GM18507 (cell line): ENCODE data around the gene DISP3.

ENCODE experiments used
- DNase-seq: peaks from one replicate; pipeline ENCODE4 v3.0.0; 2011; ENCODE audit warnings: low read depth; ENCODE audit not compliant: insufficient read length; ENCODE audit errors: extremely low spot score
- FAIRE-seq: peaks from 2 replicates; lab custom pipeline; 2011; peaks lifted over from hg19 to GRCh38; lab: Jason Lieb, UNC

DISP3 gene

DNA sequence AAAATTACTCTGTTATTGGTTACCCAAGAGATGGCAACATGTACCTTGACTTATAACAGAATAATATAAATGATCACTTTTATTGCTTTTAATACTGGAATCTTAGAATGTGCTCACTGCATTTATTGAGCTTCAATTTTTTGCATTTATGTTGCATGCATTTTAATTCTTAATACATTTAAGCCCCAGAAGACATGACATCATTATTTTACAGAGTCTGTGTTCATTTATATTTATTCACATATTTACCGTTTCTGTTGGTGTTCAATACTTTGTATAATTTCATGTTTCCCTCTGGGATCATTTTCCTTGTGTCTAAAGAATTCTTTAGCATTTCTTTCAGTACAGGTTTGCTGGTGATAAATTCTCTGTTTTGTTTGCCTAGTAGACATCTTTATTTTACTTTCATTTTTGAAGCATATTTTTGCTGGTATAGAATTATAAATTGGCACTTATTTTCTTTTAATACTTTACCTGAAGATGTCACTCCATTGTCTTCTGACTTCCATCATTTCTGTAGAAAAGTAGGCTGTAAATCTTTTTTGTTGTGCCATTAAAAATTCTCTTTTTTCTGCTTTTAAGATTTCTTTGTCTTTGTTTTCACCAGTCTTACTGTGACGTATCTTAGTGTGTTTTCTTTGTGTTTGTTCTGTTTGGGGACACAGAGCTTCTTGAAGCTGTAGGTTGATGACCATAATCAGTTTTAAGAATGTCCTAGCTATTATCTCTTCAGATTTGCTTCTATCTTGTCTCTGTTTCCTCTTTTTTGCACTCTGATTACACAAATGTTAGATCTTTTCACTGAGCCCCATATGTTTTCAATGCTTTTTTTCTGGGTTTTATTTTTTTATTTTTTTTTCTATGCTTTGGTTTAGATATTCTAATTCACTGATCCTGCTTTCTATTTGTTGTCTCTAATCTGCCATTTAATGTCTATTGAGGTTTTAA is 26.9 kb downstream of the DISP3 start:
- FAIRE-seq (no peak), DNase-seq (no peak)

DNA sequence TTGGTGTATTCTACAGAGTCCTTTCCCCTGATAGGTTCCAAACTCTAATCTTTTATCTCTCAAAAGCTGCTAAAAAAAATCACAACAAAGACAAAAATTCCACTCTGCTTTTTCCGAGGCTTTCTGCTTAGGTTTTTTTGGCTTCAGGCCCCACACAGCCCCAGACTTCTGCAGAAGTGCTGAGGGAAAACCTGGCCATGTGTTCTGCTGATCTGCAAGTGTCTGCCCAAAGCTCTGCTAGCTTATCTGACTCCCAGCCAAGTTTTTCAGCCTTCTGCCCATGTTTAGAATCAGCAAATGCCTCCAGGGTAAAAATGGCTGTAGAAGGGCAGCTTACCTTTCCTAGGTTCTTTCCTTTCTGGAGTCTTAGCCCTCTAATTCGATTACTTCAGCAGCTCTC is 28.4 kb downstream of the DISP3 start:
- DNase-seq: no peak
- FAIRE-seq: no peak

DNA sequence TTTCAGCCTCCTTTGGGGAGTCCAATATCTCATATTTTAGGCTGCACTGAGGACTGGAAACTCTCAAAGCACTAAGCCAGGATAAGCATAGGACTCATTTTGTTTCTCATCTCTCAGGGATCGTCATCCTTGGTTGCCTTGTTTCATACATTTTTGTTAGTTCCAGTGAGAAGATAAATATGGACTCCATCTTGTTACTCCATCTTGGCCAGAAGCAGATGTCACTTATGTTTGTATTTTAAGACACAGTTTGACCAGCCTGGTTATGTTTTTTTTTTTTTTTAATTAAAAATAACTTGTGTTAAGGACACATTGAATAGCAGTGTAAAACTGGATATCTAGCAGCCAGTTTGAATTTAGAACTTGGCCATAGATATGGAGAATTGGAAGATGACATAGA is 34.7 kb downstream of the DISP3 start:
- no peak for FAIRE-seq
- no peak for DNase-seq

DNA sequence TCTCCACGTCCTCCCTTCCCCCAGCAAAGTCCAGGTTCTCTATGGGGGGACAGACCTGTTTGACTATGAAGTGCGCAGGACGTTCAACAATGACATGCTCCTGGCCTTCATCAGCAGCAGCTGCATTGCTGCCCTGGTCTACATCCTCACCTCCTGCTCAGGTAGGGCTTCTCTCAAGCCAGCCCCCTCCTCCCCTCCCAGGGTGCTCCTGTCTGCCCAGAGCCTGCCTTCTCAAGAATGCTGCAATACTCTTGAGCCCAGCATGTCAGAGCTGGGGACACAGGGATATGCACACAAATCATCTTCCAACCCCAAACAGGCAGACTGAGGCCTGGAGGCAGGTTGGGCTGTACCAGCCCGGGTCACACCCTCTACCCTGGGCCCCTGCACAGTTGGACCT is 35.4 kb downstream of the DISP3 start:
- FAIRE-seq (no peak), DNase-seq (no peak)

DNA sequence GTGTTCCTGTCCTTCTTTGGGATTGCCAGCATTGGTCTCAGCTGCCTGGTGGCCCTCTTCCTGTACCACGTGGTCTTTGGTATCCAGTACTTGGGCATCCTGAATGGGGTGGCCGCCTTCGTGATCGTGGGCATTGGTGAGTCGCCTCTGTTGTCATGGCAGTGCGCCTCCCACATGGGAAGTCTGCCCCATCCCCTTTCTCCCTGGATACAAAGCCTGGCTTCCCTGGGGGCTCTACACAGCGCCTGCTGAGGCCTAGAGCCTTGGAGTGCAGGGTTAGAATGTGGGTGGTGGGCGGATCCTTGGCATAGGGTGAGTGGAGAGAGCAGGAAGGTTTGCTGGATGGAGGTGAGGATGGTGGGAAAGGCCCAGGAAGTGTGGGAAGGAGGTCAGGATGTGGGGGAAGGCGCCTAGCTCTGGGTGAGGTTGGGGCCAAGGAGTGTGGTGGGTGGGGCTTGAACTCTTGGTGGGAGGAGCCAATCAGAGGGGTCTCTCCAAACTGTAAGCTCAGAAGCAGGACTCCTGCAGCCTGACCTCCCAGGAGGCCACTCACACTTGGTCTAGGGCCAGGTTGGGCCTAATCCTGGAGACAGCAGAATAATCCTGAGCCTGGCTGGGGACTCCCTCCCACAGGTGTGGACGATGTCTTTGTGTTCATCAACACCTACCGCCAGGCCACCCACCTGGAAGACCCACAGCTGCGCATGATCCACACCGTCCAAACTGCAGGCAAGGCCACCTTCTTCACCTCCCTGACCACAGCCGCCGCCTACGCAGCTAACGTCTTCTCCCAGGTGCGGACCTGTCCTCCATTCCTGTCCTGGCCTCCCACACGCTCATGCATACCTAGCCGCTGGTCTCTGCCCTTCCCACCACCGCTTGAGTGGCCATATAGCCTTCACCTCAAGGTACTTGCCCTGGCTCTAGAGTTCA is 36.7 kb downstream of the DISP3 start:
- DNase-seq (no peak), FAIRE-seq (no peak)

DNA sequence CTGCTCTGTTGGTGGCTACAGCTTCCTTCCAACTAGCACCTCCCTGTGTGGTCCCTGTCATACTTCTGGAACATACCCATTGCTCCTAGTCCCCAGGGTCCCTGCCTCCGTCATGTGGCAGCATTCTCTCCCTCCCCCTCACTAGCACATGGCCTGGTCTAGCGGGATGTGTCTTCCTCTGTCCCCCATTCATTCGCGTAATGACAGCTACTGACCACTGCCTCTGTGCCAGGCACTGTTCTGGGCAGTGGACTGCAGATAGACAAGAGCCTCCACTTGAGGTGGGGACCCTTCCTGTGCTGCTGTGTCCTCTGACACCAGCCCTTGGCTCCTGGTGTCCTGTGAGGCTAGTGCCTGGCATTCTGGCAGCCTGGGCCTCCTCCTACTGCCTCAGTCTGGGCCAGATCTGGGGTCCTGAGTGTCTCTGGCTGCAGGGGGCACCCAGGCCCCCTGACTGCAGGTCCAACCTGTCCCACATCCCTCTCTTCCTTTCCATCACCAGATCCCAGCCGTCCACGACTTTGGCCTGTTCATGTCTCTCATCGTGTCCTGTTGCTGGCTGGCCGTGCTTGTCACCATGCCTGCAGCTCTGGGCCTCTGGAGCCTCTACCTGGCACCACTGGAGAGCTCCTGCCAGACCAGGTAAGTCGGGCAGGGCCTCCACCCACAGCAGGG is 38.1 kb downstream of the DISP3 start:
- DNase-seq (no peak), FAIRE-seq (no peak)

DNA sequence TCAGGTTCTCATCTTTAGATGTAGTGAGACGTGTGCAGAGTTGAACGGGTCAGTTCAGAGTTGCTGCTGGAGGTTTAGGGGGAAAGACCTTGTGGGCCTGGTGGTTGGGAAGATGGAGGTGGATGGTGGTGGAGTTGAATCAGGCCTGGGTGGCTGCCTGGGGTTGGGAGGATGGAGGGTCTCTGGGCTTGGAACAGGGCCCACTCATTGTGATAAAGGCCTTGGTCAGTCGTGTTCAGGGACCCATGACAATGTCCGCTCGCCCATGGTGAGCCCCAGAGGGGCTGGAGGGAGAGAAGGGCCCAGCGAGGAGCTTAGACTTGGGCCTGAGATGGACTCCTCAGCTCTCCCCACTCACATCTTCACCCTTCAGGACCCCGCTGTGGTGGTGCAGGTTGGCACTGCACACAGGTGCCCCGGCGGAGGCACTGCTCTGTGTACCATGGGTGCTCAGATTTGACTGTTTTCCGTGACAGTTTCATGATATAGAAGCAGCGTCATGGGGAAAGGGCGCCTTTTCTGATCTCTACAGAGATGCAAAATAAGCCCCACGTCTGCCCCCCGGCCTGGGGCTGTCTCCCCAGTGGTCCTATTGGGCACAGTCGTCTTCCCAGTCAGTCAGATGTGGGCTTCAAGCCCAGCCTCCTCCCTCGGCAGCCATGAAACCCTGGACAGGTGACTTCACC is 39.2 kb downstream of the DISP3 start:
- FAIRE-seq (no peak), DNase-seq (no peak)

DNA sequence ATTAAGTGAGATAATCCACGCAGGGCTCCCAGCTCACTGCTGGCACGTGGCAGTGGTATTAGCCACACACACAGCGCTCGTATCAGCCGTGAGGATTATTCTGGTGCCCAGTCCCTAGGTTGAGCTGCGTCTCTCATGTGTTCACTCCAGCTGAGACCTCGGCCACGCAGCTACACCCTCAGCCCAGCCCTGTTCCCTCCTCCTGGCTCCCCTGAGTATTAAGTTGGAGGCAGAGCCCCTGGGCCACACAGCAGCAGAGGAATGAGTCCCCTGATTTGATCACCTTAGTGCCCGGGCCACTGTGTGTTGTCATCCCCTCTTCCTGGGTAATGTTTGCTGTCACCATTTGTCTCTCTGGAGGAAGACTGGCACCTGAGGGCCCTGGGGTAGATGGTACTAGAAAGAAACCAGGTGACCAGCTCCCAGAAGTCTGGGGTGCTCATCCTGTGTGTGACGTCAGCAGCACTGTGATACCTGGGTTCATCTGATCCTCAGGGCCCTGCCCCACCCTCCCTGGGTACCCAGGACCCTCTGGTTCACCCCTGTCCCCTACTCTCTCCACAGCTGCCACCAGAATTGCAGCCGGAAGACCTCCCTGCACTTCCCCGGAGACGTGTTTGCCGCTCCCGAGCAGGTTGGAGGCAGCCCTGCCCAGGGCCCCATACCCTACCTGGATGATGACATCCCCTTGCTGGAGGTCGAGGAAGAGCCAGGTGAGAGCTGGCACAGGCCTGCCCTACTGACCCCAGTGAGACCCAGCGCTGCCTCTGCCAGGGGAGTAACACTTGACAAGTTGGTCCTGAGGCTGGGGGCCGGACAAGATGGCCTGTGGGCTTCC is 40.1 kb downstream of the DISP3 start:
- FAIRE-seq (no peak), DNase-seq (no peak)

DNA sequence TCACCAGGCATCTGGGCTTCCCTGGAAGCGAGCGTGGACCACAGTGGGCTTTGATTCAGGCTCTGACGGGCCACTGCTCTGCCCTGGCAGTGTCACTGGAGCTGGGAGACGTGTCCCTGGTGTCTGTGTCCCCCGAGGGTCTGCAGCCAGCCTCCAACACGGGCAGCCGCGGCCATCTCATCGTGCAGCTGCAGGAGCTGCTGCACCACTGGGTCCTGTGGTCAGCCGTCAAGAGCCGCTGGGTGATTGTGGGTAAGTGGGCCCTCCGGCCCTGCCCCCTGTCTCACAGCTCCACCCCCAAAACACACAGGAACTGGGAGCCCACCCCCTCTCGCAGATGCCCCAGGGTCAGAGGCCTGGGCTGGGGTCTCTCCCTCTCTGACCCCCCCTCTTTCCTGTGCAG is 40.7 kb downstream of the DISP3 start:
- DNase-seq (no peak), FAIRE-seq (no peak)

DNA sequence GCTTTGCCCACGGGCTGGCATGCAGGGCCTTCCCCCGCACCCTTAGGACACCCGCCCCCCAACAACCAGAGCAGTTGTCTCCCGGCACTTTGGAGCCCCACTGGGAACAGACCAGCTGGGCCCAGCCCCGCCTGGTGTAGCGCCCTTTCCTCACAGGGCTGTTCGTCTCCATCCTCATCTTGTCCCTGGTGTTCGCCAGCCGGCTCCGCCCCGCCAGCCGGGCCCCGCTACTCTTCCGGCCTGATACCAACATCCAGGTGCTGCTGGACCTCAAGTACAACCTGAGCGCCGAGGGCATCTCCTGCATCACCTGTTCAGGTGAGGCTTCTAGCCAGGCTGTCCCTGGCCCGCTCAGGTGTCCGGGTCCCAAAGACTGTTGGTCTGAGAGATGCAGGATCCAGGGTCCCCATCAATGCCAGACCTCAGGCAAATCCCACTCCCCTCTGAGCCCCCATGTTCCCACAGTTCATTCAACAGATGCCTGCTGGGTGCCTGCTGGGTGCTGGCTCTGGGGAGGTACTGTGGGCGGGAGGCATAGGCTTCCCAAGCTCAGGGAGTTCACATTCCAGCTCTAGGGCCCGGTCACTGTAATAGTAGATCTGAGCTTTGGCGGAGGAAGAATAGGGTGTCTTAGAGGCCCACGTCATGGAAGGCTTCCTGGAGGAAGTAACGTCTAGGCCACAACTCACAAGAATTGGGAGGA is 41.7 kb downstream of the DISP3 start:
- DNase-seq: no peak
- FAIRE-seq: no peak

DNA sequence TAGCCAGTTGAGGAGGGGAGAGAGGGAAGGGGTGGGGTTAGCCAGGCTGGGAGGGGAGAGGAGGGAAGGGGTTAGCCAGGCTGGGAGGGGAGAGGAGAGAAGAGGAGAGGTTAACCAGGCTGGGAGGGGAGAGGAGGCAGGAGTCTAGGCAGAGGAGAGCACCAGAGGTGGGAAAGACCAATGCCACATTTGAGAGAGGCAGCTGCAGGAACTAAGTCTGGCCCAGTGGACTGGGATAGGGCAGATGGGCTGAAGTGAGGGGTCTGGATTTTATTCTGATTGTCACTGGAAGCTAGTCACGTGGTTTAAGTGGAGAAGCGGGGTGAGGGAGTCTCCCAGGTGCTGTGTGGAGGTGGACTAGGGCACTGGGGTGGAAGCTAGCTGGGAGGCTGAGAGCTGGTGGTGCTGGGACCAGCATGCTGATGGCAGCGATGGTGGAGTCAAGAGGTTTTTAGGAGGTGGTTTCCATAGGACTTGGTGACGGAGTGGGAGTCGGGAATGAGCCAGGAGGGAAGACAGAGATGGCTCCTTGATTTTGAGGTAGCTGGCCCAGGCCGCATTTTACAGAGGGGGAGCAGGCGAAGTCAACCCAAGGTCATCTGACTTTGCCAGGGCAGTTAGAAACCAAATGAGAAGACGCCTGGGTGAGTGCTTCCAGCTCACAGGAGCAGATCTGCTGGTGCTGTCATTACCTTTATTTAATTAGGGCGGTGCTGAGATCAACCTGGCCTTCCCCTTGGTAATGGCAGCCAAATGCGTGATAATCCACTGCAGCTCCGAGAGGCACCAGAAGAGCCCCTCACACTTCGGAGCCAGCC is 42.8 kb downstream of the DISP3 start:
- no peak for DNase-seq
- FAIRE-seq: no peak

DNA sequence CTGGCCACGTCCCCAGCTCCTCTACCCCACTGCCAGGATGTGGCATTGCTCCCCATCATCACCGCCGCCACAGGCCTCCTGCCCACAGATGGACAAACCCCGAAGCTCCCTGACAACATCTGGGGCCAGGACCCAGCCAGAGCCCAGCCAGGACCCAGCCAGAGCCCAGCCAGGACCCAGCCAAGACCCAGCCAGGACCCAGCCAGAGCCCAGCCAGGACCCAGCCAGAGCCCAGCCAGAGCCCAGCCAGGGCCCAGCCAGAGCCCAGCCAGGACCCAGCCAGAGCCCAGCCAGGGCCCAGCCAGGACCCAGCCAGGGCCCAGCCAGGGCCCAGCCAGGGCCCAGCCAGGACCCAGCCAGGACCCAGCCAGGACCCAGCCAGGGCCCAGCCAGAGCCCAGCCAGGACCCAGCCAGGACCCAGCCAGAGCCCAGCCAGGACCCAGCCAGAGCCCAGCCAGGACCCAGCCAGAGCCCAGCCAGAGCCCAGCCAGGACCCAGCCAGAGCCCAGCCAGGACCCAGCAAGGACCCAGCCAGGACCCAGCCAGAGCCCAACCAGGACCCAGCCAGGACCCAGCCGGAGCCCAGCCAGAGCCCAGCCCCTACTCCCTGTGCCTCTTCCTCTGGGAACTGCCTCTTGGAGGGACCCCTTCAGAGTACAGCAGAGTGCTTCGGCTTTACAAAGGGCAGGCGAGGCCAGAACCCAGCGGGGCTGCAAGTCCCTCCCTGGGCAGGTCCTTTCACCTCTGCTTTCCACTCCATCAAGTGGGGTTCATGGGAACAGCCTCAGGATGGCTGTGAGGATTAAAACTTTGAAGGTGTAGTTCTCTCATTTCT is 43.7 kb downstream of the DISP3 start:
- FAIRE-seq (no peak), DNase-seq (no peak)

DNA sequence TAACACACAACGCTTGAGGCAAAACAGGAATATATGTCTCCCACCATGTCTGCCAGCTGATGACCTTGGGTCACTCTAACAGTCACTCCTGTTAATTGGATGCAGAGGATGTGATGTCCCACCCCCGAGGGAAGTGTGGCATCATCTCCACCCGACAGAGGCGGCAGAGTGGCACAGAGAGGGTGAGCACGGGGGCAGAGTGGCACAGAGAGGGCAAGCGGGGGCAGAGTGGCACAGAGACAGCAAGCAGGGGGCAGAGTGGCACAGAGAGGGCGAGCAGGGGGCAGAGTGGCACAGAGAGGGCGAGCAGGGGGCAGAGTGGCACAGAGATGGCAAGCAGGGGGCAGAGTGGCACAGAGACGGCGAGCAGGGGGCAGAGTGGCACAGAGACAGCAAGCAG is 44.3 kb downstream of the DISP3 start:
- FAIRE-seq (no peak), DNase-seq (no peak)

DNA sequence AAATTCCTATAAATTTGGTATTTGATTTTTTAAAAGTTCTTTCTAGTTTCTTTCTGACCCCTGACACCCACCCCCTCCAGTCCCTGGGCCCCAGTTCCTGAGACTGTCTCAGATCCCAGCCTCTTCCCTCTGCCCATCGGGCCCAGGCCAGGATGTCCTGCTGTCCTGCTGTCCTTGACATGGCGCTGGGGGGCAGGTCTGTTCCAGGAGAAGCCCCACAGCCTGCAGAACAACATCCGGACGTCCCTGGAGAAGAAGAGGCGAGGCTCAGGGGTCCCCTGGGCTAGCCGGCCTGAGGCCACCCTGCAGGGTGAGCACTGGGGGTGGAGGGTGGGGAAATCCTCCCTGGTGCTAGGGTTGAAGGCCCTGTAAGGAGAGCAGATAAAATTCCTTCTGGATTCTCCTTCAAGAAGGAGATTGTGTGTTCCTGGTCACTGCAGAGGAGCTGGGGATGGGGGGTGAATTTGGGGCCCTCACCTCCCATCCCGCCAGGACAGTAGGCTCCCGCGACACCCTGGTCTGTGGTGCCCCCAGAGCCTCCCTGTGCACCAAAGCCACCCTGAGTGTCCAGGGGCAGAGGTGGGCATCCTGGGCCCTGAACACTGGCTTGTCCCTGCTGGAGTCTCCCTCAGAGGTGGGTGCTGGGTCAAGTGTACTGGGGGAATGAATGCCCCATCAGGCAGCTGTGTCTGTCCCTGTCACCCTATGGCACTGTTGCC is 45.0 kb downstream of the DISP3 start:
- FAIRE-seq: no peak

DNA sequence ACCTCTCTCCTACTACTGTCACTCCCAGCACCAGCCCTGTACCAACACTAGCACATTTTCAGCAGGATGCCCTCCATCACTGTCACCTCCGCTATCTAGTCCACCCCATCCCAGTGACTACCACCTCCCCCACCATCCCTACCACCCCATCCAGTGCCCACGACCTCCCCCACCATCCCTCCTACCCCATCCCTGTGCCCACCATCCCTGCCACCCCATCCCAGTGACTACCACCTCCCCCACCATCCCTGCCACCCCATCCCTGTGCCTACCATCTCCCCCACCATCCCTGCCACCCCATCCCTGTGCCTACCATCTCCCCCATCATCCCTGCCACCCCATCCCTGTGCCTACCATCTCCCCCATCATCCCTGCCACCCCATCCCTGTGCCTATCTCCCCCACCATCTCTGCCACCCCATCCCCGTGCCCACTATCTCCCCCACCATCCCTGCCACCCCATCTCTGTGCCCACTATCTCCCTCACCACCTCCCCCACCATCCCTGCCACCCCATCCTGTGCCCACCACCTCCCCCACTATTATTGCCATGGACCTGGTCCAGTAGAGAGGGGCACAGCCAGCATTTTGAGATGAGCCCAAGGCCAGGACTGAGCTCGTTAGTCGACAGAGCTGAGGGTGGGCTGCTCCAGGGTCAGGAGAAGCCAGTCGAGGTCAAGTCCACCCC is 45.7 kb downstream of the DISP3 start:
- DNase-seq (no peak), FAIRE-seq (no peak)

More for the DNA sequence above, 45.0 kb downstream of the DISP3 start:
- DNase-seq: no peak
